ENCODE measurements around the gene IFNLR1.
"Not testable (repeated sequence)": the region's sequence is repeated elsewhere in the genome, so short reads cannot be mapped to it uniquely, and the experiment has no call there.

IFNLR1 gene

GRCh38 chr1:24186993-24187790, at the start of gene IFNLR1:
IFNLR1 (minus strand) TSS chr1:24187289; CDS start chr1:24187248, 41 bp downstream.
- peak; percentile 55 for DNase-seq

- DNase-seq: no peak
Measured at GRCh38 chr1:24235921-24236788, 49.1 kb upstream of the IFNLR1 start.

- DNase-seq: no peak
Measured at GRCh38 chr1:24233684-24234600, 46.9 kb upstream of the IFNLR1 start.

- DNase-seq: no peak
Measured at GRCh38 chr1:24231701-24232100, 44.6 kb upstream of the IFNLR1 start.

DNA sequence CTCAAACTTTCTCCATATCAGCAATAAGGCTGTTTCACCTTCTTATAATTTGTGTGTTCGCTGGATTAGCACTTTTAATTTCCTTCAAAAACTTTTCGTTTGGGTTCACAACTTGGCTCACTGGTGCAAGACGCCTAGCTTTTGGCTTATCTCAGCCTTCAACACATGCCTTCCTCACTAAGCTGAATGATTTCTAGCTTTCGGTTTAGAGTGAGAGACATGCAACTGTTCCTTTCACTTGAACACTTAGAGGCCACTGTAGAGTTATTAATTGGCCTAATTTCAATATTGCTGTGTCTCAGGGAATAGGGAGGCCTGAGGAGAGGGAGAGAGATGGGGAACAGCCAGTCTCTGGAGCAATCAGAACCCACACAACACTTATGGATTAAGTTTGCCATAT, 41.2 kb upstream of the IFNLR1 start:
- no peak for DNase-seq

DNA sequence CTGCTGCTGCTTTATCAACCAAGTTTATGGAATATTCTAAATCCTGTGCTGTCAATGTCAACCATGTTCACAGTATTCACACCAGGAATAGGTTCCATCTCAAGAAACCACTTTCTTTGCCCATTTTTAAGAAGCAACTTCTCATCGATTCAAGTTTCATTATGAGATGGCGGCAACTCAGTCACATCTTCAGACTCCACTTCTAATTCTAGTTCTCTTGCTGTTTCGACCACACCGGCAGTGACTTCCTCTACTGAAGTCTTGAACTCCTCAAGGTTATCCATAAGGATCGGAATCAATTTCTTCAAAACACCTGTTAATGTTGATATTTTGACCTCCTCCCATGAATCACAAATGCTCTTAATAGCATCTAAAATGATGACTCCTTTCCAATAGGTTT, 39.7 kb upstream of the IFNLR1 start:
- DNase-seq: no peak

GRCh38 chr1:24224761-24225160, 37.7 kb upstream of the IFNLR1 start:
- DNase-seq: no peak

- DNase-seq: no peak
Measured at GRCh38 chr1:24224086-24224485, 37.0 kb upstream of the IFNLR1 start.

DNA sequence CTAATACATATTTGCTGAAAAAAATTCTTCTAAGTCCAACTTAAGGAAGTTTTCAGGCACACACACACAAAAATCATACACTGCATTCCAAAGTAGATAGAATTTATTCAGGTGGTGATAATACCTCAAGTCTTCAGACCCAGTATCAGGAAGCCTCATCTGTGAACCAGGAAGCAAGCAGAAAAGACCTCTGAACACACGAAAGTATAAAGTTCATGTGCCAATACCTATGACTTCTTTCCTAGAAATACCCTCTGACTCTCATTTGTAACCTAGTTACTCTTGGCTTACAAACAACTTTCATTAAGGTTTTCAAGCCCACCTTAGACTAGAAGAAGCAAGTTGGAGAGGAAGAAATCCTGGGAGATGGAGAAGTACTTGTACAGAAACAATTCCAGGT, 35.7 kb upstream of the IFNLR1 start:
- no peak for DNase-seq

DNA sequence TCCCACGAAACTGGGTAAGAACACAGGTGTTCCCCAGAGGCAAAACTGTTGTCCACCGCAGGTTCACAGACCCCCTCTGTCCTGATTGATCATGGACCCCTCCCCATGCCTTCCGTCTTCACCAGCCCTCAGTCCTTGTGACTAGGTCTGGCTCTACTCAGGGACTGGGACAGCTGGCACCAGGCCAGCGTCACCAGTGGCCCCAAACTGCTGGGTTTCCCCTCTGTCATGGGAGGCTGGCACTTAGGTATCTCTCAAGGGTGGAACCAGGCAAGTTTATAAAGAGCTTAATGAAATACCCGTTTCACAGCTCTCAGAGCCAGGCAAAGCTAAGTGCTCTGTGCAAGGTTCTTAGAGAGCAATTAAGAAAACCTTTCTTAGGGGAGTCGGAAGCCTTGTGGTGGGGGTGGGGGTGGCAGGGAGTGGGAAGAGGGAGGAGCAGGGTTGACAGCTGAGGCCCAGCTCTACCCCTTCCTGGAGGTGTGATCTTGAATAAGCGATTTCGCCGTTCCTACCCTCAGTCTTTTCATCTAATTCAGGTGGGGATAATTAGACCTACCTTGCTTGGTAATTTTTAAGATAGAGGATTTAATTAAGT, 35.0 kb upstream of the IFNLR1 start:
- no peak for DNase-seq

- DNase-seq: no peak
Measured at GRCh38 chr1:24221246-24221645, 34.2 kb upstream of the IFNLR1 start.

GRCh38 chr1:24216276-24217074, 29.4 kb upstream of the IFNLR1 start:
- no peak for DNase-seq

GRCh38 chr1:24215226-24215814, 28.2 kb upstream of the IFNLR1 start:
- no peak for DNase-seq

DNA sequence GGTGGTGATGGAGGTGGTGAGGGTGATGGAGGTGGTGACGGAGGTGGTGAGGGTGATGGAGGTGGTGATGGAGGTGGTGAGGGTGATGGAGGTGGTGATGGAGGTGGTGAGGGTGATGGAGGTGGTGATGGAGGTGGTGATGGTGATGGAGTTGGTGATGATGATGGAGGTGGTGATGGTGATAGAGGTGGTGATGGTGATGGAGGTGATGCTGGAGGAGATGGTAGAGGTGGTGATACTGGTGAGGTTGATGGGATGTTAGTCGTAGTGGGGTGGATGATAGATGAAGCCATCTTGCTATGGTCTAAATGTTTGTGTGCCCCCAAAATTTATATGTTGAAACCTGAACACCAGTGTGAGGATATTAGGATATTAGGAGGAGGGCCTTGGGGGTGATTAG, 25.3 kb upstream of the IFNLR1 start:
- DNase-seq: no peak

DNA sequence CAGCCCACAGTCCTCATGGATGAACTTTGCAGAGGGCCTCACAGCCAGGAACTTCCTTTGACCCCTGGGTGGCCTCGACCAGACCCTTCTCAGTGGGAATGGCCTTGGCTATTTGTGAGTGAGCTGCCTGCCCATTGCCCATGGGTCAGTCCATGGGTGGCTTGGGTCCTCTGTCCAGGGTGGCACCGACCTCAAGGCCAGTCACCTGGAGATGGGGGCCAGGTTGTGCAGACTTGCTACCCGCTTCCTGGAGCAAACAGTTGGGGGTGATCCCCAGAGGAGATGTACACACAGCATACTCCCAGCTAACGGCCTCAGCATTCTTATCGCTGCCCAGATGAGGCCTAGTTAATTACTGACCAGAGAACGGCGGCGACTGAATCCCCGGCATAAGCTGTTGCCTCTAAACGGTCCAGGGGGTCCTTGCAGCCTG, 23.1 kb upstream of the IFNLR1 start:
- DNase-seq: no peak

DNA sequence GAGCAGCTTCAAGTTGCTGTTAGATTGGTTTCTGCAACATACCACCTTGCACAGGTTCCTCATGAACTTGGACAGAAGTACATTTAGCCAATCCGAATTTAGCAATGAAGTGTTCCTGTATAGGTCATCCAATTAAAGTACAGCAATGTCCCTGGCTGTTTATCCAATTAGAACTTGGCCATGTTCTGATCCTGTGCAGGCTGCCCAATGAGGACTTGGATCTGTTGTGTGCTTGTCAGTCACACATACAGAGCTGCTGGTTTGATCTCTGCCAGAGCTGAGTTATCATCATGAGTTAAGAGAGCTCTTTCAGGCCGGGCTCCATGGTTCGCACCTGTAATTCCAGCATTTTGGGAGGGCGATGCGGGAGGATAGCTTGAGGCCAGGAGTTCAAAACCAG, 22.0 kb upstream of the IFNLR1 start:
- DNase-seq: no peak

DNA sequence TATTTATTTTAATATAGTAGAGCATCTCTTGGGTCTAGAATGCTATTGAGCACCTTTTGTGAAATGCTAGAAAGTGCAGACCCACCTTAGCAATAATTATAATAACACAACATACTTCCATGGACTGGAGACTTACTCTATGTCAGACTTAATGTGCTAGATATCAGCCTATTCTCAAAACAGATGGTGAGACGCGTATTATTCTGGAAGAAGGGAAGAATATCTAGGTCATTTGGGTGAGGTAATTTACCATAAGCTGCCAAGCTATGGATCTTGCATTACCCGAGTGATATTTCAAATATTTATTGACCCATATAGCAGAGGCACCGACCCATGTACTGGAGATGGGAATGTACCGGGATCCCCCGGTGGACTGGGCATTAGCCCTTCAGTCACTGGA, 20.6 kb upstream of the IFNLR1 start:
- no peak for DNase-seq

DNA sequence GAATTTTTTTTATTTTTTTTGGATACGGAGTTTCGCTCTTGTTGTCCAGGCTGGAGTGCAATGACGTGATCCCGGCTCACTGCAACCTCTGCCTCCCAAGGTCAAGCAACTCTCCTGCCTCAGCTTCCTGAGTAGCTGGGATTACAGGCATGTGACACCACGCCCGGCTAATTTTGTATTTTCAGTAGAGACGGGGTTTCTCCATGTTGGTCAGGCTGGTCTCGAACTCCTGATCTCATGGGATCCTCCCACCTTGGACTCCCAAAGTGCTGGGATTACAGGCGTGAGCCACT, 20.3 kb upstream of the IFNLR1 start:
- not testable (repeated sequence) for DNase-seq

DNA sequence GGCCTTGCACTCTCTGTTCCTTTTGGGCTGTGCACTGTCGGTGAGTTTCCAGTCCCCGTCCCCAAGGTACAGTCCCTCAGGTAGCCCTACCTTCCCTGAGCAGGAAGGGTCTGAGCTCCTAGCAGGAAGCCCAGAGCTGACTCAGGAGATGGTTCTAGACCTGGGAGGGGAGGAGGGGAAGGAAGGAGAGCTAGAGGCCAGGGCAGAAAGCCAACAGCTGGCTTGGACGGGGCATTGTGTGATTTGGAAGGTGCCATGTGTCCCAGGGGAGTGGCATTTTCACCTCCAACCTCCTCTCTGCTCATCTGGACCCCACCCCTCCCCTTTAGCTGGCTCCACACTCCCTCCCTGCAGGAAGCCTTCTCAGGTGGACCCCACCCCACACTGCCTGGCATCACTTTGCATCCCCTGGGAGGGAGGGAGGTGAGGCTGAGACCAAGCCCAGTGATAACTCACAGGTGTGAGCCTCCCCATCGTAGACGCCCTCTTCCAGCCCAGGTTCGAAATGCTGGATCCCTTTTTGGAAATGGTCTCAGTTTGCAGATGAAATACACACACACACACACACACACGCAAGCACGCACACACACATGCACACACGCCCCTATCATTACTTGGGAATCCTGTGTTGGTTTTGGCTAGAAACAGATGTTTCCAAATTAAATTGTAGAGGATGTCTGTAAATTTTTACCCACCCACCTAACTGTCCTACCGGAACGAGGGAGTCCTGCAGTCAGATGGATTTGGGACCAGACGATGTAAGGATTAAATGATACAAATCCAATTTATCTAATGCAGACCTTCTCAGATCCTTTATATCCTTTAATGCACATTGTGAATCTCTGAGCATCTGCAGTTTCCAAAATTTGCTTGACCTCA, 19.7 kb upstream of the IFNLR1 start:
- DNase-seq: peak; percentile 26

DNA sequence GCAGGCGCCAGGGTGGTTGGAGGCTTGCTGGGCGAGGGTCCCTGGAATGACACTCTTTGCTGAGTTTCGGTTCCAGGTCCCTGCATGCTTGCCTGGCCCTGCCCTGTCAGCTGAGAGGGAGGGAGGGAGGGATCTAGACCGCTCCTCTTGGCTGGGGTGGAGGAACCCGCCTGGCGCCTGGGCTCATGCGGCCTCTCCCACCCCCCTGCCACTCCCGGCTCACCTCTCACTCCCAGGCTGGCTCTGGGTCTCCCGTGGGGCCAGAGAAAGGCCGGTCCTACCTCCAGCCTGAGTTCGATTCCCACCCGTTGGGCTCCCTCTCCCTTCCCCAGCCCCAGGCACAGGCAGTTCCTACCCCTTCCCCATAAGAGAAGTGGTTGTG, 19.0 kb upstream of the IFNLR1 start:
- no peak for DNase-seq

Data from DMS153 (cell line).